ENCODE data around the gene RPE65.
"Not testable (repeated sequence)": the region's sequence is repeated elsewhere in the genome, so short reads cannot be mapped to it uniquely, and the experiment has no call there.

- not testable (repeated sequence) for TF ChIP-seq POLR2AphosphoS5 (IDR thresholded peaks at IDR 0.05; ENCODE audit: low read depth); CTCF (conservative IDR thresholded peaks at IDR 0.05; ENCODE audit: low read depth in 2 of 2); JUNB (IDR thresholded peaks at IDR 0.05; ENCODE audit: unreplicated experiment); NANOG (IDR thresholded peaks at IDR 0.05; ENCODE audit: borderline replicate concordance); REST (IDR thresholded peaks at IDR 0.05; ENCODE audit: unreplicated experiment); EZH2phosphoT487 (IDR thresholded peaks at IDR 0.05; ENCODE audit: unreplicated experiment); EZH2 (IDR thresholded peaks at IDR 0.05; ENCODE audit: low read depth, unreplicated experiment)
Measured at GRCh38 chr1:68392474-68392873, 57.3 kb downstream of the RPE65 start.

All from GM23338 (cell line).